ENCODE data around the gene STK38L.

- TF ChIP-seq CTCF (IDR thresholded peaks at IDR 0.05; ENCODE audit: insufficient read depth, low read length) (no peak), SPI1 (IDR thresholded peaks at IDR 0.05; ENCODE audit: borderline replicate concordance, low read depth) (no peak)
Measured at GRCh38 chr12:27289414-27289813, 45.3 kb downstream of the STK38L start.
